ENCODE results near the gene KLHL2. TPM values are rescaled to one million over a fixed set of nuclear protein-coding genes. Genes with fewer than 3 reads are reported as not detected.
A peak's percentile ranks its signal among the peaks of the same experiment; 100 is the strongest.
"Not testable (repeated sequence)": the region's sequence is repeated elsewhere in the genome, so short reads cannot be mapped to it uniquely, and the experiment has no call there.

The KLHL2 gene
- total RNA-seq, 2 donors from 2014 or later = 25.4 to 27.3 TPM

DNA sequence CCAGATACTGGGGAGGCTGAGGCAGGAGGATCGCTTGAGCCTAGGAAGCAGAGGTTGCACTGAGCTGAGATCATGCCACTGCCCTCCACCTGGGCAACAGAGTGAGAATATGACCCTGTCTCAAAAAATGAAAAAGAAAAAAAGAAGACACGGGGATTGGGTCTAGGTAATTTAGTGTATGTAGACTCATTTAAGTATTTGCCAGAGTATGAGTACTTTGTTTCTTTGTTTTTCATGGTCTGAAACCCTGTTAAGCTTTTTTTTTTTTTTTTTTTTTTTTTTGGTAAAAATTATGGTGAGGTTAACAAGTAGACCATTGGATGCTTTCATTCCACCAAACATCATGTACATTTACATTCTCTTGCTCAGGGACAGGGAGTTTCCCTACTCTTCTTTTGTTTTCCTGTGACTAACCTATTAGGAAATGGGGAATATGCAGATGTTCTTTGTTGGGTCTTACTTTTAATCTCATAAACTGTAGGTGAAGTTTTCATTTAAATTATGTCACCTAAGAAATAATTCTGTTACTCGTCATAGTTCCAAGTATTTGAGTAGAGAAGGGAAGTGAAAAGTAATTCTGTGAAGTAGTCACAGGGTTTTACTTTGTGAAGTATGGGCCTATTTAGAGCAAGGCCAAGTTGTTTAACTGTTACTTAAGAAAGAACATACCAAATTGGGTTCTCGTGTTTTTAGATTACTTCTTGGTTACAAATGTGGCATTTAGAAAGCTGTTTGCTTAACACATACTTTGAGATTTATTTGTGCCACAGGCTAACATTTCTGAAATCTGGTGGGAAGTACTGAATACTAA, 25.5 kb downstream of the KLHL2 start:
- H3K27me3 Mint-ChIP-seq, H3K9me3 Mint-ChIP-seq: not testable (repeated sequence)
- peak overlapping the region; percentile 74 for H3K27ac Mint-ChIP-seq
- H3K4me1 Mint-ChIP-seq = peaks cover 15% of the 10 kb centered on the region
- peaks cover 62% of the 10 kb centered on the region for H3K36me3 Mint-ChIP-seq (ENCODE audit: low read depth)
- peak overlapping the region; percentile 50 for H3K4me3 Mint-ChIP-seq
- ATAC-seq (replicated peaks) = peak; percentile 91

DNA sequence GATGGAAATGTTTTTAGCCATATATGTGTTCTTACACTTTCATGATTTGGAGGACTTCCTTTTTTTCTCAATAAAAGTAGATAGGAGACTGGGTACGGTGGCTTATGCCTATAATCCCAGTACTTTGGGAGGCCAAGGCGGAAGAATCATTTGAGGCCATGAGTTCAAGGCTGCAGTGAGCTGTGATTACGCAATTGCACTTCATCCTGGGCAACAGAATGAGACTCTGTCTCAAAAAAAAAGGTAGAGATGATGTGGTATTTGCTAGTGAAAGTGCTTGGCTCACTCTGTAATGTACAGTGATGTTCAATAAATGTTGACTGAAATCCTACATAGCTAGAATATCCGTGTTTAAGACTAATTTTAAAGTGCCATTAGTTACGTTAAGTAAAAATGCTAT, 27.4 kb downstream of the KLHL2 start:
- no peak overlapping the region for H3K27ac Mint-ChIP-seq
- ATAC-seq (replicated peaks) = no peak
- peaks cover 11% of the 10 kb centered on the region for H3K4me1 Mint-ChIP-seq
- H3K27me3 Mint-ChIP-seq = no peaks in the 10 kb centered on the region
- peaks cover 62% of the 10 kb centered on the region for H3K36me3 Mint-ChIP-seq (ENCODE audit: low read depth)
- H3K9me3 Mint-ChIP-seq = no peaks in the 10 kb centered on the region
- no peak overlapping the region for H3K4me3 Mint-ChIP-seq

DNA sequence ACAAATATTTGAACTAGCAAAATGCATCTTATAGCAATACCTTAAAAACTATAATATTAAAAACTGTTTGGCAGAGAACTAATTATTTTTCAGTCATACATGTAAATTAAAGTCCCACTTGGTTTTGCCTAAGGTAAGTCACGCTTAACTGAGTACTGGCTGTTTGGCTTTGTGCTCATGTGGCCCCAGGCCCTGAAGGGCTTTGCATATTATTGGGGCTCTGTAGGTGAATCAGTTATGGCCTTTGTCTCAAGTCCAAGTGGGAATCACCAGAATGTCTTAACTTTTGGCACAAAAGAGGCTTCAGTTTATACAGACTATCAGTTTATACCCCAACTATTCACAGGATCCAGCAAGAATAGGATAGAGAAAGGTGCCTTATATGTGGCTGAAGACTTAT, 29.5 kb downstream of the KLHL2 start:
- peaks cover 60% of the 10 kb centered on the region for H3K36me3 Mint-ChIP-seq (ENCODE audit: low read depth)
- H3K4me3 Mint-ChIP-seq; H3K27ac Mint-ChIP-seq; ATAC-seq (replicated peaks); H3K9me3 Mint-ChIP-seq; H3K27me3 Mint-ChIP-seq: not testable (repeated sequence)
- H3K4me1 Mint-ChIP-seq = peaks cover 11% of the 10 kb centered on the region

DNA sequence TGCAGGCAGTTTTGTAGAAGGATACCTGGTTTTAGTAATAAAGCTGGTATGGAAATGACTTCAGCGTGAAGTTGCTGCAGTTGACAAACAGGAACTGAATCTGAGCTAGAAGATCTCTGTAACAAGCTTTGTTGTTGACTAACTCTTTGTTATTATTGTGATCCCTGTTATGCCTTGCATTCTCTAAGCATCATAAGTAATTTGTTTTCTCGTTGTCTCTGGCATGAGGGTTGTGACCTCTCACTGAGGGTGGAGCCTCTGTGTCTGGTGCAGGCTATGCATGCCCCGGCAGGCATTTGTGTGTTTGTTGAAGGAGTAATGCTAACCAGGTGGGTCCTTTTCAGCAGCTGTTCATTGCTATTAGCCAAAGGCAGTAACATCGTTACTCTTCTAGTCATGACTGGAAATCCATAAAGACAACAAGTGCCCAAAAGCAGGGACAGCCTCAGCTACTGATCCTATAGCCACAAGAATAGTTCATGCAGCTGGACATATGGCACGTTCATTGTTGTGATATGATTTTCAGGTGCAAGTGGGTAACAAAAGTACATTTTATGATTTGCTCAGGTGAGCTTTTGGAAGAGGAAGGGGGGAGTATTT, 30.8 kb downstream of the KLHL2 start:
- H3K27me3 Mint-ChIP-seq; ATAC-seq (replicated peaks); H3K4me3 Mint-ChIP-seq; H3K9me3 Mint-ChIP-seq: not testable (repeated sequence)
- H3K36me3 Mint-ChIP-seq (ENCODE audit: low read depth) = peaks cover 53% of the 10 kb centered on the region
- H3K4me1 Mint-ChIP-seq = peaks cover 11% of the 10 kb centered on the region
- H3K27ac Mint-ChIP-seq = peak overlapping the region; percentile 36

DNA sequence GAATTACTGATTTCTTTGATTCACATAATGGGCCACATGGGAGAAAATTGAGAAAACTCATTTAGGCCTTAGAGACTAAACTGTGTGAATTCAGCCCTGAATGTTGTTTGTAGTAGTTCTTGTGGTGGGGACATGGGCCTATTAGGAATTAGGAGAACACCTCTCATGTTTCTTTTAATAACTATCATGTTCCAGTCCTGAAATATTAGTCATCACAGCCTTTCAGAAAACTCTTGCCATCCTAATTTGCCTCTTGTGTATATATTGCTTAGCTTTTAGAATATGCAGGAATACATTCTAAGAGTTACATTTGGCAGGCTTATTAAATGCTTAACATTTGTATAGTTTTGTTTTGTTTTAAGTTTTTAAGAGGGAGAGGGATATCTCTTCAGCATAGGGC, 33.4 kb downstream of the KLHL2 start:
- not testable (repeated sequence) for ATAC-seq (replicated peaks); H3K27me3 Mint-ChIP-seq; H3K4me1 Mint-ChIP-seq; H3K9me3 Mint-ChIP-seq; H3K4me3 Mint-ChIP-seq
- Mint-ChIP-seq H3K27ac (peak overlapping the region; percentile 20), H3K36me3 (ENCODE audit: low read depth) (peaks cover 60% of the 10 kb centered on the region)

DNA sequence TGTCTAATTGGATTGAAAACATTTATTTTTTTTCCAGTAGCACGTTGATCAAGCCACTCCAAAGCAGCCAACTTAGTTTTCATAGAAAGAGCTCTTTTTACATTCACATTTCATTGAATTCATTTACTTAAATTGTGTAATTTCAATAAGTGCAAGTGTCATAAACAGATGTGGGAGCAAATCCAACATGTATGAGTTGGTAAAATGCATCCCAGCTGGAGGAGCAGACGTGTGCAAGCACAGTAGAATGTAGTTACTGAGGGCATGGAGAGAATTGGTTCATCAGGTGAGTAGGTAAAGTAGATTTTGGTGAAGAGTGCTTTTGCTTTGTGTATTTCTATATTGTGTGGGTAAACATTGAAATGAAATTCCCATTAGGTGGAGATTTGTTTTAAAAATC, 36.8 kb downstream of the KLHL2 start:
- H3K9me3 Mint-ChIP-seq; H3K27ac Mint-ChIP-seq; H3K27me3 Mint-ChIP-seq; H3K4me1 Mint-ChIP-seq; ATAC-seq (replicated peaks); H3K4me3 Mint-ChIP-seq: not testable (repeated sequence)
- H3K36me3 Mint-ChIP-seq (ENCODE audit: low read depth) = peaks cover 45% of the 10 kb centered on the region

DNA sequence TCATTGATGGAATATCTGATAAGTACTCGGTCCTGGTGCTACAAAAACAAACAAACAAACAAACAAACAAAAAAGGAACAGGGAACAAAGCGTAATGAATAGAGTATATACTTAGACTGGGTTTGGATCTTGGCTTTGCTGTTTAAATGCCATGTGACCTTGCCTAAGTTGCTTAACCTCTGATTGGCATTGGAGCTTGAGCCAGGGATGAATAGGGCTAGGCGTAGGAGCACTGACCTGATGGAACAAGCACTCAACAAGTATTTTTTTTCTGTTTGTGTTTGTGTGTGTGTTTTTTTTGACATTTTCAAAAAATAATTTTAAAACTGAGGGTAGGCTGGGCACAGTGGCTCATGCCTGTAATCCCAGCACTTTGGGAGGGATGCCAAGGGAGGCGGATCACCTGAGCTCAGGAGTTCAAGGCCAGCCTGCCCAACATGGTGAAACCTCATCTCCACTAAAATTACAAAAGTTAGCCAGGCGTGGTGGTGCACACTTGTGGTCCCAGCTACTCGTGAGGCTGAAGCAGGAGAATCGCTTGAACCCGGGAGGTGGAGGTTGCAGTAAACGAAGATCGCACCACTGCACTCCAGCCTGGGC, 37.3 kb downstream of the KLHL2 start:
- not testable (repeated sequence) for H3K4me3 Mint-ChIP-seq; H3K9me3 Mint-ChIP-seq; H3K4me1 Mint-ChIP-seq; H3K27me3 Mint-ChIP-seq; H3K27ac Mint-ChIP-seq; ATAC-seq (replicated peaks)
- peaks cover 40% of the 10 kb centered on the region for H3K36me3 Mint-ChIP-seq (ENCODE audit: low read depth)

DNA sequence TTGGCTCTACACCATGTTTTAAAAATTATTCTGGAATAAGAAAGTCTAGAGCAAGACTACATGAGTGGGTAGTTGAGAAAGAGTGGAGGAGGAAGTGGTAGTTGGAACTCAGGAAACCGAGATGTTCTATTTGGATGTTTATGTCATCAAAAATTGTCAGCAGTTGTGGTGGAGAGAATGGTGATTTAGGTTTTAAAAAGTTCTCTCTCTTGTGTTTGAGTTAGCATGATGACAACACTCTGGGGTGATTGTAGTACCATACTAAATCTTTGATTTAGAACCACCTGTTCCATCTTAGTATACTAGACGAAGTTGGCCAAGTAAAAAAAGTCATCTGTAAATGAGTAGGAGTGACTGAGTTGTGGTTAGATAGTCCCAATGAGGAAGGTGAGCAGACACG, 40.7 kb downstream of the KLHL2 start:
- Mint-ChIP-seq H3K36me3 (ENCODE audit: low read depth) (peaks cover 17% of the 10 kb centered on the region), H3K9me3 (no peaks in the 10 kb centered on the region), H3K4me1 (no peaks in the 10 kb centered on the region), H3K4me3 (no peak overlapping the region), H3K27ac (no peak overlapping the region), H3K27me3 (no peaks in the 10 kb centered on the region)
- ATAC-seq (replicated peaks) = peak; percentile 66

DNA sequence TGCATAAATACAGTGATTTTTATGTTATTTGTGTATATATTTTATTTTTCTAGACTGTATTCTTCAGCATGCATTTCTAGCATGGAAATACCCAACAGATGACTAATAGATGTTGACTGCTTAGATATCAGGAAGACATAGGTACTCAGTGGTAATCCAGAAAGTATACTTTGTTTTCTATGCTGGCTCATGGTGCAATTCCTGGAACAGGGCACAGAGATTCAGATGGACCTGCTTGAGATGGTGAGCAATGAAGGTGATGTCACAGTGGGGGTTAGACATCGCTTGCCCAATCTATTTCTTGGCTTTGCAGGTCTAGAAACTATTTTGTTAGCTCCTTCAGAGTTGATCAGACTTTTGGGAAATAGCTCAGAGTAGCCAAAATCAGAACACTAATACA, 41.5 kb downstream of the KLHL2 start:
- H3K27ac Mint-ChIP-seq; H3K27me3 Mint-ChIP-seq; H3K9me3 Mint-ChIP-seq; H3K4me3 Mint-ChIP-seq; H3K4me1 Mint-ChIP-seq; H3K36me3 Mint-ChIP-seq (ENCODE audit: low read depth): not testable (repeated sequence)
- peak; percentile 89 for ATAC-seq (replicated peaks)

DNA sequence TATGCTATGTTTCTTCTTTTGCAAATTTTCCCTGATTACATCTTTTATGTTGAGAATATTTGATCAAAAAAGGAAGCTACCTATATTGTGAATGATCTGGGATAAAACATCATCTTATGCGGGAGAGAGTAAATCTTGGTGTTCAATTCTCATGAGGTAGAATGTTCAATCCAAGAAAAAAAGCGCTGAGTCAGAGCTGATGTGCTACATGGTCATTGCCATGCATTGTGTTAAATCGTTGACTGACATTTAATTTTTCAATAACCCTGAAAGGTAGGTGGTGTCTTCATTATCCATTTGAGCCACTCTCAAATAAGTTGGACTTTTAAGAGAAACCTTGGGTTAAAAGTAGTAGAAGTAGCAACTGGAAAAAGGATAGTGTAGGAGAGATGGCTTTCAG, 47.4 kb downstream of the KLHL2 start:
- H3K4me1 Mint-ChIP-seq = peaks cover 25% of the 10 kb centered on the region
- H3K9me3 Mint-ChIP-seq, H3K4me3 Mint-ChIP-seq: not testable (repeated sequence)

DNA sequence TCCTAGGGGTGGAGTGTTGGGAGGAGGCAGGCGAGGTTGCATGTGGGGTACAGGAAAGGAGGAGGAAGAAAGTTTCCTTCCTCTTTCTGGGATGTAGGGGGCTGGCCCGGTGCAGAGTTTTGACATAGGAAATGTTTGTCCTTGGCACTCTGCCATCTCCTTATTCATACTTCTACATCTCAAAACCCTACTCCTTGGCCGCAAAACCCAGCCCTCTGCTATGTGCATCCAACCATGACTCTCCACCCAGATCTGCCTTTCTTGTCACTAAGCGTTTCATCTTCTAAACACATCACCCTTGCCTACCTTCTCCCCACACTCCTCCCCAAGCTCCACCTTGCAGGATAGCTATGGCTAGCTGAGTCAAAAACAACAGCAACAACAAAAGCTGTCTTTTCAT, 48.1 kb downstream of the KLHL2 start:
- H3K27me3 Mint-ChIP-seq; H3K9me3 Mint-ChIP-seq; H3K36me3 Mint-ChIP-seq (ENCODE audit: low read depth): not testable (repeated sequence)
- H3K4me3 Mint-ChIP-seq = peak overlapping the region; percentile 54
- H3K4me1 Mint-ChIP-seq = peaks cover 25% of the 10 kb centered on the region
- H3K27ac Mint-ChIP-seq = peak overlapping the region; percentile 62
- peak; percentile 98 for ATAC-seq (replicated peaks)

More for the DNA sequence above, 47.4 kb downstream of the KLHL2 start:
- not testable (repeated sequence) for H3K27me3 Mint-ChIP-seq; H3K36me3 Mint-ChIP-seq (ENCODE audit: low read depth); ATAC-seq (replicated peaks)
- peak overlapping the region; percentile 34 for H3K27ac Mint-ChIP-seq

DNA sequence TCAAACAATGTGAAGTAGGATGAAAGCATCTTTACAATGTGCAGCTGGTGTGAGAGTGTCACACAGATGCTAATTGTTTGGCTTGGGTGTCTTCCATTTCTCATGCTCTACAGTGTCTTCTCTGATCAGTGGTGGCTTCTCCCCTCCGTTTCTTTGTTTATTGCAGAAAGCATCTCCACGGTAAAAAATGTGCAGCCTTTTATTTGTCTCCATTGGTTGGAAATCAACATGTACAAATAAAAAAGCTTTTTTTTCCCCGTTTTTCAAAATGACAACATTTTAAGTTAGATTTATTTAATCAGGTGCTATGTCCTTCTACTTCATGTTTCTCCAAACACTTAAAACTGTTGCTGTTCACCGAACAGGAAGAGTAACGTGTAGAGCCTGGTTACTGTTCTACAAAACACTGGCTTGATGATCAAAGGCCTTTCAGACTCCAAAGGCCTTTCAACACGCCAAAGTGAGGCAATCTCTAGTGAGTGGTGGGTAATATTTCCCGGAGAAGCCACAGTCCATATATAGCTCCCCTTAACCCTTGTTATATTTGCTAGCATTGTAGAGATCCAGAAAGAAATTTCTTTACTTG, 48.8 kb downstream of the KLHL2 start:
- Mint-ChIP-seq H3K4me3 (peak overlapping the region; percentile 54), H3K4me1 (peaks cover 25% of the 10 kb centered on the region), H3K27ac (peak overlapping the region; percentile 62)
- H3K27me3 Mint-ChIP-seq; ATAC-seq (replicated peaks); H3K36me3 Mint-ChIP-seq (ENCODE audit: low read depth); H3K9me3 Mint-ChIP-seq: not testable (repeated sequence)

DNA sequence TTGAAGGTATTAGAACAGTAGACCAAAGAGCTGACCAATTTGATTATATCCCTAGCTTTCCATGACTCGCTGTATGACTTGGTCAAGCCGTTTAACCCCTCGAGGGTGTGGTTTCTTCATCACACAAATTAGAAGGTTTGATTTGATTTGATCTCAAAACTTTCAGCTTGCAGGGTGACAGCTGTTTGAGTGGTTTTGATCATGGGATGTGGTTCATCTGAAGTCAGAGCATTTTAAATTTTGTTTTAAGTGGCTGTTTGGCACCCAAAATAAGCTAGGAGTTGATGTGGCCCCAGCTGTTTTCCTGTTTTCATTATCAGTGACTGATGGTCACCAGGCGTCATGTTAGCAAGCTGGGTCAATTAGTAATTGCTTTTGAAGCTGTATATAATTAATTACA, 52.4 kb downstream of the KLHL2 start:
- ATAC-seq (replicated peaks); H3K9me3 Mint-ChIP-seq; H3K27ac Mint-ChIP-seq; H3K27me3 Mint-ChIP-seq: not testable (repeated sequence)
- H3K4me3 Mint-ChIP-seq = peak overlapping the region; percentile 19
- peaks cover 20% of the 10 kb centered on the region for H3K36me3 Mint-ChIP-seq (ENCODE audit: low read depth)
- H3K4me1 Mint-ChIP-seq = peaks cover 22% of the 10 kb centered on the region

DNA sequence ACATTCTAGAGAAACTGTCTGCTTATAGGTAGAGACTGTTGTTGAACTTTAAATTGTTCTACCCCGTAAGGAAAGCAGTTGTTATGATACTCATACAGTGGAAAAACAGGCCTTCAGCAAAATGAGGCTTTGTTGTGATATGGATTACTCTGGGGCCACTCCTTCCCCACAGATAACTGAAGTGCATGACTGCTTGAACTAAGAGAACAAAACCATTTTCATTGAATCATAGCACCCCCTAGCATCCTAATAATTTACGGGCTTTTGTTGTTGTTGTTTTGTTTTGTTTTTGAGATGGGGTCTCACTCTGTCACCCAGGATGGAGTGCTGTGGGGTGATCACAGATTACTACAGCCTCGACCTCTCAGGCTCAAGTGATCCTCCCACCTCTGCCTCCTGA, 54.9 kb downstream of the KLHL2 start:
- not testable (repeated sequence) for H3K4me3 Mint-ChIP-seq; ATAC-seq (replicated peaks); H3K9me3 Mint-ChIP-seq; H3K27ac Mint-ChIP-seq; H3K27me3 Mint-ChIP-seq; H3K4me1 Mint-ChIP-seq
- H3K36me3 Mint-ChIP-seq (ENCODE audit: low read depth) = peaks cover 37% of the 10 kb centered on the region

DNA sequence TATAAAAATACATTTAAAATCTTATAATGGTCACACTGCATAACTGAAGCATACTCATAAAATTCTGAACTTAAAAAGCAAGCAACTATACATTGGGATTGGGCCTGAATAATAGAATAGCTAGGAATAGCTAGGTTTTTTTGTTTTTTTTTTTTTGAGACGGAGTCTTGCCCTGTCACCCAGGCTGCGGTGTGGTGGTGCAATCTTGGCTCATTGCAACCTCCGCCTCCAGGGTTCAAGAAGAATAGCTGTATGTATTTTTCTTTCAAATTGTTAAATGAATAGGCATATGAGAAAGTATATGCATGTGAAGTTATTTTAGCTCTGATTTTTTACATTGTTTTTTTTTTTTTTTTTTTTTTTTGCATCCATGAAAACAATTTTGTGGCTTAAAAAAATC, 56.1 kb downstream of the KLHL2 start:
- not testable (repeated sequence) for ATAC-seq (replicated peaks); H3K4me3 Mint-ChIP-seq; H3K9me3 Mint-ChIP-seq; H3K27me3 Mint-ChIP-seq; H3K27ac Mint-ChIP-seq; H3K4me1 Mint-ChIP-seq
- H3K36me3 Mint-ChIP-seq (ENCODE audit: low read depth) = peaks cover 45% of the 10 kb centered on the region

All from activated T-helper 17 cell treated with anti-CD3 and anti-CD28 coated beads, Interleukin-2, amount 50 U/mL, for 72 hours (primary cell).